NCI-H1092 treated with DMSO at 0.1 percent for 48 hours (cell line): ENCODE data around the gene SEMA7A.
"Not testable (repeated sequence)": the region's sequence is repeated elsewhere in the genome, so short reads cannot be mapped to it uniquely, and the experiment has no call there.

Experiments
- DNase-seq: peaks from one replicate; lab custom pipeline; 2025; lab: John Stamatoyannopoulos, UW

The SEMA7A gene

GRCh38 chr15:74373056-74373650 is 60.6 kb downstream of the SEMA7A start:
- DNase-seq: no peak

GRCh38 chr15:74370471-74370870 is 63.3 kb downstream of the SEMA7A start:
- no peak for DNase-seq

- no peak for DNase-seq
These were observed 64.0 kb downstream of the SEMA7A start for GRCh38 chr15:74369756-74370155.

GRCh38 chr15:74369084-74369745 is 64.5 kb downstream of the SEMA7A start:
- no peak for DNase-seq

- no peak for DNase-seq
These were observed 65.6 kb downstream of the SEMA7A start for GRCh38 chr15:74368121-74368520.

- DNase-seq: no peak
These were observed 66.4 kb downstream of the SEMA7A start, which contains the start of gene CYP11A1 for GRCh38 chr15:74367296-74367854. TSS of gene CYP11A1 (minus strand) at chr15:74367646. CDS start at chr15:74367585, 61 bp downstream.

GRCh38 chr15:74365598-74366445 is 67.9 kb downstream of the SEMA7A start:
- no peak for DNase-seq

GRCh38 chr15:74364936-74365597 is 68.7 kb downstream of the SEMA7A start:
- DNase-seq: no peak

- no peak for DNase-seq
These were observed 71.3 kb downstream of the SEMA7A start for GRCh38 chr15:74362482-74362881.

- not testable (repeated sequence) for DNase-seq
These were observed 72.9 kb downstream of the SEMA7A start for GRCh38 chr15:74360855-74361254.

- not testable (repeated sequence) for DNase-seq
These were observed 74.4 kb downstream of the SEMA7A start for GRCh38 chr15:74359376-74359775.
